B cell (primary cell): ENCODE results near the gene ELANE.

Source experiments
- CTCF ChIP-seq: fragments of 200-600 bp; IDR thresholded peaks from one replicate; pipeline ENCODE4 v1.8.0; 2022; ENCODE audit warnings: antibody characterized with exemption, mild to moderate bottlenecking
- EZH2 ChIP-seq: IDR thresholded peaks from 2 replicates; pipeline ENCODE4 v1.6.1; 2012; ENCODE audit warnings: borderline replicate concordance, low read depth, mild to moderate bottlenecking, moderate library complexity, low read length; ENCODE audit not compliant: insufficient read depth, poor library complexity, severe bottlenecking

DNA sequence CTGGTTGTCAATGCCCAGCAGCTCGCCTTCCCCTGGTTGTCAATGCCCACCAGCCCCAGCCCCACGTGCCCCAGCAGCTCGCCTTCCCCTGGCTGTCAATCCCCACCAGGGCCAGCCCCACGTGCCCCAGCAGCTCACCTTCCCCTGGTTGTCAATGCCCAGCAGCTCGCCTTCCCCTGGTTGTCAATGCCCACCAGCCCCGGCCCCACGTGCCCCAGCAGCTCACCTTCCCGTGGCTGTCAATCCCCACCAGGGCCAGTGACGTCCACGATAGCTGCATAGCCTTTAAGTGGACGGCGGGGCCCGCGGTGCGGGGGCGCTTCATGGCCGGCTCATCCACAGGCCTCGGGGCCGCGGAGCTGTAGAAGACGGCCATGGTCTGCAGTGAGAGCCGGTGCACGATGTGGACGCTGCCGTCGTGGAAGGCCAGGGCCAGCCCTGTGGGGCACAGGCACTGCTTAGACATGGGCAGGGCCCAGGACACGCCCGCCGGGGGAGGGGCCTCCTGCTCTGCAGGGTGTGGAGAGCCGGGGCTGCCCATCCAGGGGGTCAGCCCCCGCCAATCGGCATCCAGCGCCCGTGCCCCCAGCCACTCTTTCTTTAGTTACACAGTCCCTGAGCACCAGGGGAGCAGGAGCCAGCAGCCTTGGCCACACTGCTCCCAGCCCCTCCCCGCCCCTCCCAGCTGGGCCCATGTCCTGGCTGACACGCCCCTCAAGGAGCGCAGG lies 27.8 kb downstream of the ELANE start:
- TF ChIP-seq CTCF (no peak), EZH2 (no peak)
